ENCODE measurements around the gene ARHGEF40.

Gene ARHGEF40

DNA sequence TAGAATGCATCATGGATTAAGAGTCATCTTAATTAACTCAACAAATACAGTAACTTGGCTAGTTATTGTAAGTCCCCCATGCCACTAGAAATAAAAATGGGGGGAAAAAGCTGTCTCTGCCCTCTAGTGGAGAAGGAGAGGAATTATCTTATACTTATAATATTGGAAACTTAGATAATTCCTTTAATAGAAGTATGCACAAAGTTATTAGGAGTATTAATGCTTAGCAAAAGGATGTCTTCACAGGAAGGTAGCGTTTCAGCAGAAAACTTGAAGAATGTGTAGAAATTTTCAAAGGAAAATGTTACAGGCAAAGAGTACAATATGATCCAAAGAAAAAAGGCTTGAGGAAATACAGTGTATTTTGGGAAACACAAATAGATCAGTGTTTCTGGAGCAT, 65.9 kb downstream of the ARHGEF40 start:
- peak; percentile 4 for DNase-seq
